Mesenchymal stem cell (in vitro differentiated cells and primary cell): Measurements from ENCODE around the gene DDX25.

Experiments
- DNase-seq: peaks from one replicate; pipeline ENCODE4 v3.0.0-alpha.2; 2013
- H2AFZ ChIP-seq: one replicate; pipeline ENCODE4 v1.6.1; 2013; ENCODE audit warnings: low read depth, mild to moderate bottlenecking, control low read depth, inconsistent platforms, low read length, moderate library complexity
- H2AK5ac ChIP-seq: 2 replicates; pipeline ENCODE4 v1.6.1; 2013; ENCODE audit warnings: low read length, moderate library complexity, mild to moderate bottlenecking, inconsistent platforms; ENCODE audit not compliant: severe bottlenecking
- H2BK120ac ChIP-seq: one replicate; pipeline ENCODE4 v1.6.1; 2013; ENCODE audit warnings: low read depth, mild to moderate bottlenecking, inconsistent platforms, low read length, moderate library complexity
- H2BK12ac ChIP-seq, 2 experiments: one replicate each; pipeline ENCODE4 v1.6.1; 2013; ENCODE audit warnings: inconsistent platforms in 2 of 2, low read length in 2 of 2, mild to moderate bottlenecking in 2 of 2, moderate library complexity in 2 of 2, control low read depth in 1 of 2
- H2BK15ac ChIP-seq: one replicate; pipeline ENCODE4 v1.6.1; 2013; ENCODE audit warnings: mild to moderate bottlenecking, low read depth, inconsistent platforms; ENCODE audit not compliant: poor library complexity, severe bottlenecking
- H2BK5ac ChIP-seq: 2 replicates; pipeline ENCODE4 v1.6.1; 2013; ENCODE audit warnings: low read depth, mild to moderate bottlenecking, low read length, control low read depth, inconsistent platforms; ENCODE audit not compliant: poor library complexity, severe bottlenecking
- H3K14ac ChIP-seq, 2 experiments: one replicate each; pipeline ENCODE4 v1.6.1; 2013; ENCODE audit warnings: inconsistent platforms in 2 of 2, low read length in 2 of 2, control low read depth in 1 of 2, mild to moderate bottlenecking in 1 of 2, moderate library complexity in 1 of 2
- H3K18ac ChIP-seq, 2 experiments: one replicate each; pipeline ENCODE4 v1.6.1; 2013; ENCODE audit warnings: inconsistent platforms in 2 of 2, low read length in 2 of 2, control low read depth in 1 of 2, low read depth in 1 of 2, mild to moderate bottlenecking in 1 of 2
- H3K23ac ChIP-seq, 2 experiments: one replicate each; pipeline ENCODE4 v1.6.1; 2013; ENCODE audit warnings: inconsistent platforms in 2 of 2, low read length in 2 of 2, mild to moderate bottlenecking in 2 of 2, moderate library complexity in 2 of 2, control low read depth in 1 of 2
- H3K27ac ChIP-seq: 2 replicates; pipeline ENCODE4 v1.5.1; 2013; ENCODE audit warnings: mild to moderate bottlenecking, moderate library complexity, low read length, control low read depth, inconsistent platforms; ENCODE audit not compliant: poor library complexity, severe bottlenecking
- H3K27me3 ChIP-seq, 2 experiments: 2 replicates each; pipeline versions ENCODE4 v1.6.1 to v1.7.0; 2013; ENCODE audit warnings: low read length in 2 of 2, mild to moderate bottlenecking in 2 of 2, moderate library complexity in 2 of 2, control low read depth in 1 of 2, inconsistent platforms in 1 of 2; ENCODE audit not compliant: control insufficient read depth in 1 of 2, insufficient read depth in 1 of 2
- H3K36me3 ChIP-seq, 2 experiments: 2 replicates each; pipeline versions ENCODE4 v1.6.1 to v1.7.0; 2013; ENCODE audit warnings: low read length in 2 of 2, control low read depth in 1 of 2, inconsistent platforms in 1 of 2, low read depth in 1 of 2, mild to moderate bottlenecking in 1 of 2; ENCODE audit not compliant: insufficient read depth in 2 of 2, control insufficient read depth in 1 of 2
- H3K4ac ChIP-seq, 2 experiments: one replicate each; pipeline ENCODE4 v1.6.1; 2013; ENCODE audit warnings: inconsistent platforms in 2 of 2, low read length in 2 of 2, mild to moderate bottlenecking in 2 of 2, moderate library complexity in 2 of 2, control low read depth in 1 of 2, low read depth in 1 of 2
- H3K4me1 ChIP-seq: 2 replicates; pipeline ENCODE4 v1.6.1; 2013; ENCODE audit warnings: low read depth, low read length, control low read depth; ENCODE audit not compliant: control insufficient read depth, insufficient read depth
- H3K4me2 ChIP-seq: 2 replicates; pipeline ENCODE4 v1.6.1; 2013; ENCODE audit warnings: low read length, mild to moderate bottlenecking, inconsistent platforms; ENCODE audit not compliant: poor library complexity, severe bottlenecking
- H3K4me3 ChIP-seq, 2 experiments: 2 replicates each; pipeline versions ENCODE4 v1.5.1 to v1.7.0; 2013; ENCODE audit warnings: low read length in 2 of 2, mild to moderate bottlenecking in 2 of 2, control low read depth in 1 of 2, low read depth in 1 of 2; ENCODE audit not compliant: insufficient read depth in 1 of 2
- H3K79me1 ChIP-seq: replicated peaks from 2 replicates; pipeline ENCODE4 v1.6.1; 2013; ENCODE audit warnings: mild to moderate bottlenecking, control low read depth, low read length, inconsistent platforms; ENCODE audit not compliant: poor library complexity, severe bottlenecking
- H3K9ac ChIP-seq: 2 replicates; pipeline ENCODE4 v1.7.0; 2013; ENCODE audit warnings: mild to moderate bottlenecking, low read length, moderate library complexity
- H3K9me3 ChIP-seq: 2 replicates; pipeline ENCODE4 v1.7.0; 2013; ENCODE audit warnings: mild to moderate bottlenecking, low read length; ENCODE audit not compliant: control insufficient read depth
- H4K8ac ChIP-seq: one replicate; pipeline ENCODE4 v1.6.1; 2013; ENCODE audit warnings: inconsistent platforms, mild to moderate bottlenecking, low read length, moderate library complexity
- H4K91ac ChIP-seq: one replicate; pipeline ENCODE4 v1.6.1; 2013; ENCODE audit warnings: mild to moderate bottlenecking, low read length, inconsistent platforms
- WGBS: methylation state at CpG from one replicate; pipeline ENCODE4 v1.1.7; 2013; ENCODE audit warnings: mixed read lengths; 5-methylcytosine and 5-hydroxymethylcytosine counted together

DDX25 gene

GRCh38 chr11:125944350-125945010 is 40.2 kb downstream of the DDX25 start:
- H2BK15ac ChIP-seq, result no peak overlapping the region
- H3K27ac ChIP-seq, result no peak overlapping the region
- H3K9me3 ChIP-seq, result no peaks in the 10 kb centered on the region
- H3K4ac ChIP-seq, result no peak overlapping the region
- no peak overlapping the region for H2BK12ac ChIP-seq
- no peak overlapping the region for H3K4me2 ChIP-seq
- no peak overlapping the region for H3K23ac ChIP-seq
- peaks cover 11% of the 10 kb centered on the region for H3K4me1 ChIP-seq
- no peak overlapping the region for H4K8ac ChIP-seq
- H3K9ac ChIP-seq, result no peak overlapping the region
- H3K4me3 ChIP-seq, result no peak overlapping the region
- no peak overlapping the region for H2BK5ac ChIP-seq
- peaks cover 0 to 21% of the 10 kb centered on the region in 2 experiments for H3K27me3 ChIP-seq
- no peak for DNase-seq
- H4K91ac ChIP-seq, result no peak overlapping the region
- H2AK5ac ChIP-seq, result no peak overlapping the region
- H3K79me1 ChIP-seq, result no peaks in the 10 kb centered on the region
- no peak overlapping the region for H3K18ac ChIP-seq
- H3K36me3 ChIP-seq, result no peaks in the 10 kb centered on the region
- H2AFZ ChIP-seq, result no peak overlapping the region
- H2BK120ac ChIP-seq, result no peak overlapping the region
- 85% methylated on average over 12 of the region's 13 CpGs for WGBS
- H3K14ac ChIP-seq, result no peak overlapping the region

DNA sequence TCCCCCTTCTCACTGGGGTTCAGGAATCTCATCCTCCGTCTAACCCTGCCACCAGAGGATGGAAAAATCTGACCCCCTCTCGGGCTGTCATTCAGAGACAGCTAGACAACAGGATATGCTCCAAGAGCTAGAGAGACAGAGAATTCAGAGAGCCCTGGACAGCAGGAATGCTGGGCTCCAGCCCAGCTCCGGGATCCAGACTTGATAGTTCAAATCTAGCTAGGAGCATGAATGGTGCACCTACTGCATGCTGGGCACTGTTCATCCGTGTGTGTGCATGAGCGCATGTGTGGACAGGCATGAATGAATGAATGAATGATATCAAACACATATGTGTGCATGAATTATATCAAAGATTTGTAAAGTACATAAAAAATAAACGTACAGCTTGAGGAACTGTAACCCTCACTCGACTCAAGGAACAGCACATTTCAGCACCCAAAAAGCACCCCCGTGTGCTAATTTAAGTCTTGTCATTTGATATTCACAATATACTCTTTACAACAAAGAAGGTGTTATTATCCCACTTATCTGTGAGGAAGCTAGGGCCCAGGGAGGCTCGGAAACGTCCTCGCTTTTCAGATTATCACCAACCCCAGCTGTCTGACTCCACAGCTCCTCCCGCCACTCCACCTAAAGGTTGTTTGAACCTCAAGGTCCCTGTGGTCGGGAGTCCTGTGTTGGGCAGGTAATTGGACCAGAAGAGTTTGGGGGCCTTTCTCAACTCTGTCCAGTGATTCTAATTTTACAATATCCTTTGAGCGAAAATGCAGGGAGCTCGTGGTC is 40.9 kb downstream of the DDX25 start:
- H3K27ac ChIP-seq, result no peak overlapping the region
- no peak overlapping the region for H3K9ac ChIP-seq
- no peaks in the 10 kb centered on the region for H3K9me3 ChIP-seq
- no peaks in the 10 kb centered on the region for H3K36me3 ChIP-seq
- no peaks in the 10 kb centered on the region for H3K79me1 ChIP-seq
- H3K23ac ChIP-seq, result no peak overlapping the region
- H3K4ac ChIP-seq, result no peak overlapping the region
- no peak overlapping the region for H2AK5ac ChIP-seq
- H3K4me3 ChIP-seq, result no peak overlapping the region
- no peak overlapping the region for H3K18ac ChIP-seq
- no peak overlapping the region for H4K8ac ChIP-seq
- no peak overlapping the region for H2BK5ac ChIP-seq
- no peak for DNase-seq
- H2AFZ ChIP-seq, result no peak overlapping the region
- WGBS, result 80% methylated on average over 10 of the region's 15 CpGs
- peaks cover 0 to 21% of the 10 kb centered on the region in 2 experiments for H3K27me3 ChIP-seq
- H3K4me1 ChIP-seq, result peaks cover 11% of the 10 kb centered on the region
- H4K91ac ChIP-seq, result no peak overlapping the region
- H3K4me2 ChIP-seq, result no peak overlapping the region
- no peak overlapping the region for H3K14ac ChIP-seq
- H2BK12ac ChIP-seq, result no peak overlapping the region
- H2BK120ac ChIP-seq, result no peak overlapping the region
- H2BK15ac ChIP-seq, result no peak overlapping the region

DNA sequence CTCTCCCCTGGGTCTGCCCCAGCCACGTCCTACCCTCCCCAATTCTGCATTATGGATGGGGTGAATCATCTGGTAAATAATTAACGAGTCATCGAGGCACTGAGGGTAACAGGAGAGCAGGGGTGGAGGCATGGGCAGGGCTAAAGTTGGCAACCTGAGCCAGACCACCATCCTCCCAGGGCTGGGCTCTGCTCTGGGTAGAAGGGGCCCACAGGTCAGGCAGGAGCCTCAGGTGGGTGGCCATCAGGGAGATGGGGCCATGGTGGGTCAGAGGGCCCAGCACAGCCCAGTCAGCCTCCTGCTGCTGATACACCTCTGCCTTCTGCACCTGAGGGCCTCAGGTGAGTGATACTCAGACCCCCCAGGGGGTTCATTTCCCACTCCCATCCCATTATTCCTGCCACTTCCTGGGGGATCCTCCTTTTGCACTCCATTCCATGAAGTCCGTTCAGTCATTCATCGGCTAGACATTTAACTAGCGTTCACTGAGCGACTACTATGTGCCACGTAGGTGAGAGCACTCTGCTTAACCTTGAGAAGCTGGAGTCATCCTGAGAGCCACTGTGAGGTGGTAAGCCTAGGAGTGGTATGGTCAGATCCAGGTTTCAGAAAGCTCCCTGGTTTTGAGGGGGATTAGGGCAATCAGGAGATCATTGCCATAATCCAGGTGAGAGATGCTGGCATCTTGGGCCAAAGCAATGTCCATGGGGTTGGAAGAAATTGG is 41.7 kb downstream of the DDX25 start, which contains the start of gene VSIG10L2:
VSIG10L2 (plus strand) TSS at position 248 of the 724 bp plus-strand sequence; CDS start at position 260, 12 bp downstream.
- H3K27me3 ChIP-seq, result peaks cover 0 to 21% of the 10 kb centered on the region in 2 experiments
- no peak for DNase-seq
- no peak within 1 kb of the TSS for H2BK12ac ChIP-seq
- 85% methylated on average over 8 of the region's 8 CpGs for WGBS
- H3K27ac ChIP-seq, result no peak within 1 kb of the TSS
- peaks cover 11% of the 10 kb centered on the region for H3K4me1 ChIP-seq
- H2BK120ac ChIP-seq, result no peak within 1 kb of the TSS
- no peak within 1 kb of the TSS for H3K14ac ChIP-seq
- no peak within 1 kb of the TSS for H2BK5ac ChIP-seq
- H3K9ac ChIP-seq, result no peak within 1 kb of the TSS
- no peak within 1 kb of the TSS for H2AFZ ChIP-seq
- H3K4ac ChIP-seq, result no peak within 1 kb of the TSS
- no peak within 1 kb of the TSS for H3K18ac ChIP-seq
- H2AK5ac ChIP-seq, result no peak within 1 kb of the TSS
- no peak within 1 kb of the TSS for H3K4me2 ChIP-seq
- H3K9me3 ChIP-seq, result no peaks in the 10 kb centered on the region
- H3K36me3 ChIP-seq, result no peaks in the 10 kb centered on the region
- H3K23ac ChIP-seq, result no peak within 1 kb of the TSS
- H4K8ac ChIP-seq, result no peak within 1 kb of the TSS
- peak within 1 kb of the TSS; percentile 33 for H2BK15ac ChIP-seq
- H3K4me3 ChIP-seq, result no peak within 1 kb of the TSS
- H4K91ac ChIP-seq, result no peak within 1 kb of the TSS
- H3K79me1 ChIP-seq, result no peaks in the 10 kb centered on the region
